Muscle of leg (tissue), 11 donors: ENCODE data around the gene SRGAP3. TPM values are rescaled to one million over a fixed set of nuclear protein-coding genes. Genes with fewer than 3 reads are reported as not detected.

ENCODE experiments used
- DNase-seq: peaks from one replicate; pipeline ENCODE4 v3.0.0; 2013
- H3K27ac ChIP-seq: one replicate; pipeline ENCODE4 v1.5.1; 2013; ENCODE audit warnings: mild to moderate bottlenecking, low read length, control low read depth
- H3K27me3 ChIP-seq: one replicate; pipeline ENCODE4 v1.6.1; 2013; ENCODE audit warnings: low read length; ENCODE audit not compliant: control insufficient read depth, insufficient read depth
- H3K36me3 ChIP-seq: one replicate; pipeline ENCODE4 v1.6.1; 2013; ENCODE audit warnings: low read length; ENCODE audit not compliant: control insufficient read depth, insufficient read depth
- H3K4me1 ChIP-seq: one replicate; pipeline ENCODE4 v1.6.1; 2013; ENCODE audit warnings: low read length; ENCODE audit not compliant: control insufficient read depth, insufficient read depth
- H3K4me3 ChIP-seq: one replicate; pipeline ENCODE4 v1.5.1; 2013; ENCODE audit warnings: low read length, control low read depth
- H3K9me3 ChIP-seq: replicated peaks from 2 replicates; pipeline ENCODE4 v1.6.1; 2013; ENCODE audit warnings: low read depth, low read length; ENCODE audit not compliant: control insufficient read depth
- WGBS: methylation state at CpG from one replicate; pipeline ENCODE4 v1.1.5; 2013; ENCODE audit warnings: missing lambda C conversion rate; ENCODE audit not compliant: insufficient coverage; 5-methylcytosine and 5-hydroxymethylcytosine counted together
- polyA plus RNA-seq, 8 donors: library from polyadenylated mRNA; unstranded; fragments of 120-200 nt; gene quantifications; one replicate each; pipeline versions ENCODE4 v1.2.1 to v1.2.3, GENCODE V29; 2013; ENCODE audit warnings: inconsistent platforms in 1 of 8, low replicate concordance in 1 of 8; ENCODE audit not compliant: insufficient read length in 8 of 8, insufficient read depth in 1 of 8
- total RNA-seq: library from RNA; stranded (reverse); fragments of 120-200 nt; gene quantifications from one replicate; pipeline ENCODE4 v1.2.4, GENCODE V29; 2013

Gene SRGAP3
- total and polyA plus RNA-seq, 9 donors: 16.2 to 25.7 (median 20.2) TPM

DNA sequence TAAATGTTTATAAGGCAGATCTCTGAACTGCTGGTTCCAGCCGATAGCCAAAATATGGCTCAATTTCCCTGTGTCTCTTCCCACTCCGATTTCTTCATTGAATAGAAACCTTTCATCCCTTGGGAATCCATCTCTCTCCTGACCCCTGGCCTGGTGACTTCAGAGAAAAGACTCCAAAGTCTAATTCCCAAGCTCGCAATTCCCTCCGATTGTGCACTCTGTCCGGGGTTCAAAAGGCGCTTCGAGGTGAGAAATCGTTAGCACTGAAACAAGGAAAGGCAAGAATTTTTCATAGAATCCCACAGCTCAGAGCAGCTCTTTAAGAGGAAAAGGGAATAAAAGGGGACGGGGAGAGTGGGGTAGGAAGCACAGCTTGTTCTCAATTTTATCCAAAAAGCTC is 267.7 kb downstream of the SRGAP3 start:
- no peaks in the 10 kb centered on the region for H3K9me3 ChIP-seq
- no peak overlapping the region for H3K27ac ChIP-seq
- WGBS: 62% methylated on average over 3 of the region's 9 CpGs
- H3K36me3 ChIP-seq: peaks cover 7% of the 10 kb centered on the region
- no peaks in the 10 kb centered on the region for H3K27me3 ChIP-seq
- no peaks in the 10 kb centered on the region for H3K4me1 ChIP-seq
- no peak overlapping the region for H3K4me3 ChIP-seq
- DNase-seq: no peak

DNA sequence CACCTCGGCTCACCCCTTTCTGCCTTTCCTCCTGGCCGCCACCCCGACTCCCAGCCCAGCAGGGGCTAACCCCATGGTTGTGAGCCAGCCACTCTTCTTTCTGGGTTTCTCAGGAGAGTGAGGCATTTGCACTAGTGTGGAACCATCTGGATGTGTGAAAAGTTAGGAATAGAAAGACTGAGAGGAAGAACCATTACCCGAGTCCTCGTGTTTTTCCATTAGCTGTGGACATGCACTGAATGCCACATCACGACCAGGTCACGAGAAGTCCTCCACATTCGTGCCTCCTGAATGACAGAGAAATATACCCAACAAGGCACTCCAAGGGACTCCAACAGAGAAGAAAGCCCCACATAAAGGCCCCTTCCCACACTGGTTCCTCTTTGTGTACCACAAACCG is 268.1 kb downstream of the SRGAP3 start:
- no peak for DNase-seq
- Histone ChIP-seq H3K27ac (no peak overlapping the region), H3K4me3 (no peak overlapping the region), H3K4me1 (no peaks in the 10 kb centered on the region), H3K27me3 (no peaks in the 10 kb centered on the region), H3K9me3 (no peaks in the 10 kb centered on the region), H3K36me3 (peaks cover 7% of the 10 kb centered on the region)
- WGBS: 56% methylated on average over 2 of the region's 9 CpGs

- Histone ChIP-seq H3K9me3 (no peaks in the 10 kb centered on the region), H3K36me3 (peaks cover 7% of the 10 kb centered on the region), H3K4me1 (no peaks in the 10 kb centered on the region), H3K27me3 (no peaks in the 10 kb centered on the region), H3K27ac (no peak overlapping the region), H3K4me3 (no peak overlapping the region)
- 43% methylated on average over 4 of the region's 6 CpGs for whole genome bisulfite sequencing
- no peak for DNase-seq
Measured at GRCh38 chr3:8980756-8981257, 268.6 kb downstream of the SRGAP3 start.

DNA sequence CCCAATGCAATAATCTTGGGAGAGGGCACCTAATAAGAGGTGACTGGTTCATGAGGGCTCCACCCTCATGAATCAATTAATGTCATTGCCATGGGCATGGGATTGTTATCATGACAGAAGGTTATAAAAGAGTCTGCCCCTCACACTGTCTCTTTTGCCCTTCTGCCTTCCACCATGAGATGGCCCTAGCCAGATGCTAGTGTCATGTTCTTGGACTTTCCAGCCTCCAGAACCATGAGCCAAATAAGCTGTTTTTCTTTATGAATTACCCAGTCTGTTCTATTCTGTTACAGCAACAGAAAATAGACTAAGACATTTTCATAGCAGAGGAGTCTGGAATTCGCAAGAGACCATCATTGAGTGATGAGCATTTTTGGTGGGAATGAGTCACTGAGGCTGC is 270.2 kb downstream of the SRGAP3 start:
- Histone ChIP-seq H3K27me3 (no peaks in the 10 kb centered on the region), H3K9me3 (no peaks in the 10 kb centered on the region), H3K36me3 (no peaks in the 10 kb centered on the region), H3K4me1 (no peaks in the 10 kb centered on the region), H3K4me3 (no peak overlapping the region), H3K27ac (no peak overlapping the region)
- WGBS: 100% methylated on average over 1 of the region's 1 CpG
- DNase-seq: no peak

DNA sequence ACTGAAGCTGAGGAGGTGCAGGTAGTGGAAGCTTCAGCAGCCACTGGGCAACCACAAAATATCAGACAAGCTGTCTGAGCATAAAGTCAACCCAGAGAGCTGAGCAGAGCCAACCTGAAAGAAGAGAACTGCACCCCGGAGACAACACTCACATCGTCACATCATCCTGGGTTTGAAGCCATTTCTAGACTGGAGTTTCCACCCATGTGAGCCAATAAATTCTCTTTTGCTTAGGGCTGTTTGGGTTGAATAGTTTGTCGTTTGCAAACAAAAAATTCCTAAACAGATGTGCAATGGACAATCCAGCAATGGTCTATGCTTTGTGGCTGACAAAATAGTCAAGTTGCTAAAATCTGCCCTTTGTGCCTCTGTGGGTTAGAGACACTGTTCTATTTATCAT is 270.9 kb downstream of the SRGAP3 start:
- WGBS: 80% methylated on average over 2 of the region's 3 CpGs
- Histone ChIP-seq H3K4me1 (no peaks in the 10 kb centered on the region), H3K27ac (no peak overlapping the region), H3K27me3 (no peaks in the 10 kb centered on the region), H3K36me3 (no peaks in the 10 kb centered on the region), H3K4me3 (no peak overlapping the region), H3K9me3 (no peaks in the 10 kb centered on the region)
- peak; percentile 64 for DNase-seq

GRCh38 chr3:8976540-8977182 is 272.8 kb downstream of the SRGAP3 start:
- WGBS: 90% methylated on average over 6 of the region's 6 CpGs
- Histone ChIP-seq H3K4me3 (no peak overlapping the region), H3K4me1 (no peaks in the 10 kb centered on the region), H3K27ac (no peak overlapping the region), H3K9me3 (no peaks in the 10 kb centered on the region), H3K36me3 (no peaks in the 10 kb centered on the region), H3K27me3 (peaks cover 2% of the 10 kb centered on the region)
- no peak for DNase-seq

DNA sequence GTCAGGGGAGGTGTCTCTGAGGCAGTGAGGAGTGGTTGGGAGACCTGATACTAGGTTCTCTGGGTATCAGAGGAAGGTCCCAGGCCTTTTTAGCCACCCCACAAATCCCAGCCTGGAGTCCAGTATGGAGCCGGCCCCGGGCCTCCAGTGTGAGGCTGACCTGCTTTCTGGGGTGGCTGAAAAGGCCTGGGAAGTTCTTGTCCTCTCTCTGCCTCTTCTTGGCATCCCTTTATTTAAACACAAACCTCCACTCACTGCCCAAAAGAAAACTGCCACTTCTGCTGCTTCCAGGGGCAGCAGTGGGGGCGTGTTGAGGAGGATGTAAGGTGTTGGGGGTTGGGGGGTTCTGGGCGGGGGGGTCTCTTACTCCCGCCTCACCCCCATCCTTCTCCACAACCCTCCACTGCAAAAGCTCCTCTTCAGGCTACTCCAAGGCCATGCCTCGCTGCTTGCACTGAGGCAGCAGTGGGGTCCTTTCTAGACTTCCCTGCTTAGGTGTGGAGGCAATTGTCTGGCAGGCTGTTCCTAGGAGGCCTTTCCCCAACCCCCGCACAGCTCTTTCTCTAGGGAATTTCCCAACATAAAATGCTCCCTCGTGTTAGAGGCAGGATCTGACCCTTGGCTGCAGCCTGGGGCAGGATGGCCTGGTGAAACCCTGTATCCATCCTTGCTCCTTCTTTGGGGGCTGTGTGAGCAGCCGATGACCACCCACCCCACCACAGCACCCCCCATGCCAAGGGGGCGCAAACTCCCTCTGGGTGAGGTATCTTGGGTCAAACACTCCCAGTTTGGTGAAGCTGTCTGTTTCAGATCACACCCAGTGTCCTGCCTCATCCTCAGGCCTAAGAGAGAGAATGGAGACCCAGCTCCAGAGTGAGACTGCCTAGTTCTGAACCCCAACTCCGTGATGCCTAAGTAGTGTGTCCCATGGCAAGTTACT is 274.1 kb downstream of the SRGAP3 start:
- Histone ChIP-seq H3K4me1 (peaks cover 2% of the 10 kb centered on the region), H3K36me3 (no peaks in the 10 kb centered on the region), H3K27me3 (peaks cover 2% of the 10 kb centered on the region), H3K9me3 (no peaks in the 10 kb centered on the region), H3K4me3 (no peak overlapping the region), H3K27ac (no peak overlapping the region)
- 45% methylated on average over 2 of the region's 11 CpGs for WGBS
- DNase-seq: no peak

GRCh38 chr3:8974458-8974857 is 275.0 kb downstream of the SRGAP3 start:
- peaks cover 2% of the 10 kb centered on the region for H3K27me3 ChIP-seq
- no peak for DNase-seq
- H3K36me3 ChIP-seq: no peaks in the 10 kb centered on the region
- H3K9me3 ChIP-seq: no peaks in the 10 kb centered on the region
- no CpG with 5 or more reads among the region's 2 CpGs for WGBS
- H3K27ac ChIP-seq: no peak overlapping the region
- peaks cover 2% of the 10 kb centered on the region for H3K4me1 ChIP-seq
- no peak overlapping the region for H3K4me3 ChIP-seq

- Histone ChIP-seq H3K36me3 (no peaks in the 10 kb centered on the region), H3K27ac (no peak overlapping the region), H3K4me1 (peaks cover 2% of the 10 kb centered on the region), H3K9me3 (no peaks in the 10 kb centered on the region), H3K27me3 (peaks cover 14% of the 10 kb centered on the region), H3K4me3 (no peak overlapping the region)
- WGBS: 100% methylated on average over 2 of the region's 2 CpGs
- peak; percentile 48 for DNase-seq
Measured at GRCh38 chr3:8972639-8973038, 276.8 kb downstream of the SRGAP3 start.

DNA sequence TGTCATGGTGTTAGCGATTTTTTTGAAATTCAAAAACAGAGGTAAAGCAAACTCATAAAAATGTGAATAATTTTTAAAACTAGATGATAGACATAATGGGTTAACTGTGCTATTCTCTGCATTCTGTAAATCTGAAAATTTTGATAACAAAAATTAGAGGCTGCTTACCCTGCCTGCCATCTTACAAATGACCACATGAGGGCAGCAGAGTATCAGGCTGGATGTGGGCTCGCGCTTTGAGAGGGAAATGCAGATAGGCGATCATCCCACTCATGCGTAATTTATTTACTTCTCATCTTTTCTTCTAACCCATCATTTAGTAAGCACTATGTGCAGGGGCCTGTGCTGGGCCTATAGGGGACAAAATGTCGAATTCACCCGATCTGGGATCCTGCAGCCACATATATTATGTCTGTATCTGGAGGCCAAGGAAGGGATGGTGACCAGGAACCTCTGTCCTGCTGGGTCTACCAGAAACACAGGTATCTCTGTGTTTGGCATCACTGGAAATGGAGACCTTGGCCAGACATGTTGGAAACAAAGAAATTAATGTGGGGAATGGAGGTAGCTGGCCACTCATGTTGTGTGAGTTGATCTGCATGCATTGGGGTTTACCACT is 278.4 kb downstream of the SRGAP3 start:
- Histone ChIP-seq H3K27me3 (peaks cover 17% of the 10 kb centered on the region), H3K4me1 (peaks cover 2% of the 10 kb centered on the region), H3K36me3 (no peaks in the 10 kb centered on the region), H3K9me3 (no peaks in the 10 kb centered on the region), H3K27ac (no peak overlapping the region), H3K4me3 (no peak overlapping the region)
- DNase-seq: peak; percentile 82
- no CpG with 5 or more reads among the region's 7 CpGs for WGBS
